Type B pancreatic cell (in vitro differentiated cells): ENCODE measurements around the gene SCAPER. TPM values are rescaled to one million over a fixed set of nuclear protein-coding genes. Genes with fewer than 3 reads are reported as not detected.

Source experiments
- DNase-seq: peaks from one replicate; pipeline ENCODE4 v3.0.0; 2021; ENCODE audit warnings: mixed read lengths; ENCODE audit not compliant: unreplicated experiment; ENCODE audit errors: extremely low spot score
- H3K27ac Mint-ChIP-seq: 2 replicates; pipeline ENCODE4 v1.8.0; 2021; ENCODE audit warnings: mild to moderate bottlenecking, mixed read lengths
- H3K27me3 Mint-ChIP-seq: 2 replicates; pipeline ENCODE4 v1.8.0; 2021; ENCODE audit warnings: mixed read lengths
- H3K36me3 Mint-ChIP-seq: 2 replicates; pipeline ENCODE4 v1.8.0; 2021; ENCODE audit warnings: mixed read lengths
- H3K4me1 Mint-ChIP-seq: one replicate; pipeline ENCODE4 v1.8.0; 2021; ENCODE audit warnings: mixed read lengths; ENCODE audit not compliant: unreplicated experiment
- H3K4me3 Mint-ChIP-seq: 2 replicates; pipeline ENCODE4 v1.8.0; 2021; ENCODE audit warnings: mild to moderate bottlenecking, mixed read lengths
- H3K9me3 Mint-ChIP-seq: 2 replicates; pipeline ENCODE4 v1.8.0; 2021; ENCODE audit warnings: mixed read lengths
- CTCF ChIP-seq: fragments of 200-600 bp; sonication (generic); conservative IDR thresholded peaks from 2 replicates; pipeline ENCODE4 v1.5.0; 2021; ENCODE audit warnings: antibody characterized with exemption, mild to moderate bottlenecking
- total RNA-seq: library from RNA; stranded (reverse); gene quantifications from 2 replicates; pipeline ENCODE4 v1.2.1, GENCODE V29; 2021; ENCODE audit warnings: low replicate concordance

SCAPER gene
- total RNA-seq, 1 donor from 2014 or later, result 26.6 TPM

GRCh38 chr15:76575679-76576078, 329.5 kb downstream of the SCAPER start:
- Mint-ChIP-seq H3K27ac (no peak overlapping the region), H3K36me3 (peaks cover 2% of the 10 kb centered on the region), H3K4me3 (no peak overlapping the region), H3K9me3 (peaks cover 6% of the 10 kb centered on the region), H3K27me3 (no peaks in the 10 kb centered on the region), H3K4me1 (no peaks in the 10 kb centered on the region)
- no peak for DNase-seq
- no peak for TF ChIP-seq CTCF

- H3K9me3 Mint-ChIP-seq, result peaks cover 6% of the 10 kb centered on the region
- H3K36me3 Mint-ChIP-seq, result peaks cover 5% of the 10 kb centered on the region
- no peaks in the 10 kb centered on the region for H3K4me1 Mint-ChIP-seq
- no peak for DNase-seq
- no peak for TF ChIP-seq CTCF
- no peak overlapping the region for H3K27ac Mint-ChIP-seq
- H3K4me3 Mint-ChIP-seq, result no peak overlapping the region
- no peaks in the 10 kb centered on the region for H3K27me3 Mint-ChIP-seq
These were observed 329.9 kb downstream of the SCAPER start for GRCh38 chr15:76575274-76575673.

- Mint-ChIP-seq H3K4me1 (no peaks in the 10 kb centered on the region), H3K36me3 (peaks cover 9% of the 10 kb centered on the region), H3K9me3 (peaks cover 4% of the 10 kb centered on the region), H3K4me3 (no peak overlapping the region), H3K27me3 (no peaks in the 10 kb centered on the region), H3K27ac (no peak overlapping the region)
- TF ChIP-seq CTCF, result no peak
- DNase-seq, result no peak
These were observed 332.2 kb downstream of the SCAPER start for GRCh38 chr15:76572983-76573314.

GRCh38 chr15:76566276-76566675, 338.9 kb downstream of the SCAPER start:
- DNase-seq, result no peak
- Mint-ChIP-seq H3K4me3 (no peak overlapping the region), H3K36me3 (peaks cover 9% of the 10 kb centered on the region), H3K27ac (no peak overlapping the region), H3K27me3 (no peaks in the 10 kb centered on the region), H3K4me1 (no peaks in the 10 kb centered on the region), H3K9me3 (peaks cover 8% of the 10 kb centered on the region)
- no peak for TF ChIP-seq CTCF

GRCh38 chr15:76565366-76565765, 339.8 kb downstream of the SCAPER start:
- no peak for DNase-seq
- Mint-ChIP-seq H3K4me3 (no peak overlapping the region), H3K36me3 (peaks cover 5% of the 10 kb centered on the region), H3K27ac (no peak overlapping the region), H3K27me3 (no peaks in the 10 kb centered on the region), H3K9me3 (peaks cover 8% of the 10 kb centered on the region), H3K4me1 (no peaks in the 10 kb centered on the region)
- TF ChIP-seq CTCF, result no peak

GRCh38 chr15:76555247-76555646, 349.9 kb downstream of the SCAPER start:
- H3K9me3 Mint-ChIP-seq, result peaks cover 7% of the 10 kb centered on the region
- peaks cover 7% of the 10 kb centered on the region for H3K36me3 Mint-ChIP-seq
- no peak for TF ChIP-seq CTCF
- no peak for DNase-seq
- H3K27me3 Mint-ChIP-seq, result no peaks in the 10 kb centered on the region
- H3K4me3 Mint-ChIP-seq, result no peak overlapping the region
- no peak overlapping the region for H3K27ac Mint-ChIP-seq
- no peaks in the 10 kb centered on the region for H3K4me1 Mint-ChIP-seq
